GM06990 (cell line): Measurements from ENCODE around the gene ACAD10.
A peak's percentile ranks its signal among the peaks of the same experiment; 100 is the strongest.

Experiments
- DNase-seq: peaks from one replicate; pipeline ENCODE4 v3.0.0-alpha.2; 2011; ENCODE audit not compliant: insufficient read length; ENCODE audit errors: extremely low read depth
- H3K27me3 ChIP-seq: replicated peaks from 2 replicates; pipeline ENCODE4 v1.6.0; 2011; ENCODE audit warnings: low read length; ENCODE audit not compliant: control insufficient read depth, insufficient read depth
- H3K36me3 ChIP-seq: 2 replicates; pipeline ENCODE4 v1.5.1; 2011; ENCODE audit warnings: low read length; ENCODE audit not compliant: control insufficient read depth, insufficient read depth
- H3K4me3 ChIP-seq: replicated peaks from 2 replicates; pipeline ENCODE4 v1.5.1; 2011; ENCODE audit warnings: low read depth, mild to moderate bottlenecking, control low read depth, low read length
- CTCF ChIP-seq: IDR thresholded peaks from 2 replicates; pipeline ENCODE4 v1.5.1; 2011; ENCODE audit warnings: low read length, control low read depth, mild to moderate bottlenecking, inconsistent platforms; ENCODE audit not compliant: insufficient read depth, poor library complexity, severe bottlenecking

Gene ACAD10

GRCh38 chr12:111757361-111758119, 71.7 kb downstream of the ACAD10 start:
- DNase-seq = peak; percentile 52
- Histone ChIP-seq H3K27me3 (no peaks in the 10 kb centered on the region), H3K4me3 (no peak overlapping the region), H3K36me3 (peaks cover 8% of the 10 kb centered on the region)
- TF ChIP-seq CTCF = no peak

GRCh38 chr12:111758120-111758561, 72.3 kb downstream of the ACAD10 start:
- DNase-seq = no peak
- Histone ChIP-seq H3K27me3 (no peaks in the 10 kb centered on the region), H3K4me3 (no peak overlapping the region), H3K36me3 (peaks cover 8% of the 10 kb centered on the region)
- TF ChIP-seq CTCF = no peak

GRCh38 chr12:111759271-111759670, 73.4 kb downstream of the ACAD10 start:
- no peak for DNase-seq
- Histone ChIP-seq H3K36me3 (peaks cover 5% of the 10 kb centered on the region), H3K27me3 (no peaks in the 10 kb centered on the region), H3K4me3 (no peak overlapping the region)
- TF ChIP-seq CTCF = no peak

GRCh38 chr12:111759991-111760390, 74.1 kb downstream of the ACAD10 start:
- no peak for DNase-seq
- H3K36me3 ChIP-seq = peaks cover 5% of the 10 kb centered on the region
- no peak for TF ChIP-seq CTCF
- no peak overlapping the region for H3K4me3 ChIP-seq
- H3K27me3 ChIP-seq = no peaks in the 10 kb centered on the region

- peaks cover 2% of the 10 kb centered on the region for H3K36me3 ChIP-seq
- H3K4me3 ChIP-seq = no peak overlapping the region
- TF ChIP-seq CTCF = no peak
- no peaks in the 10 kb centered on the region for H3K27me3 ChIP-seq
- peak; percentile 50 for DNase-seq
These were observed 75.2 kb downstream of the ACAD10 start for GRCh38 chr12:111761099-111761498.
